ENCODE measurements around the gene ALG14.
"Not testable (repeated sequence)": the region's sequence is repeated elsewhere in the genome, so short reads cannot be mapped to it uniquely, and the experiment has no call there.

Gene ALG14

DNA sequence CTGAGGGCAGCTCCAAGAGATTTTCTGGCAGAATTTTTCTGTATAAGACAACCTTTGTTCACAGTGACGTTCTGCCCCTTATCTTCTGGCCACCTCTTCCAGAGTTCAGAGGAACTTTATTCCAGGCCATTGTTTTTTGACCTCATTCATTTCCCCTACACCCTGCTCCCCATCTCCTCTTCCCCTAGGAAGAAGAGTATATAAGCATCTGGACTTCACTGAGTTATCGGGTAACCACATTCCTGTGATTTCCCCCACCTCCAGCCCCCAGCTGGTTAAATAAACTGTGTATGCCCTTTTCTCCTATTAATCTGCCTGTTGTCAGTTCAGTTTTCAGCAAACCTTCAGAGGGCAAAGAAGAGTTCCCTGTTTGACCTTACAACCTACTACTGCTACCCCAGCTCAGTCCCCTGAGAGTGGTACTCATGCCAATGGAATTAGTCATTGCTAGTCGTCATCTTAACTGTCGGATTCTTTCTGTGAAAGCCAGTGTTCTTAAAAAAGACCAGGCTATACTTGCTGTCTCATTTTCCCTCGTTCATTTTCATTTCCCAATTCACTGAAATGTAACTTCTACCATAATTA, 14.3 kb upstream of the ALG14 start:
- no peak for DNase-seq (ENCODE audit: low read depth)

DNA sequence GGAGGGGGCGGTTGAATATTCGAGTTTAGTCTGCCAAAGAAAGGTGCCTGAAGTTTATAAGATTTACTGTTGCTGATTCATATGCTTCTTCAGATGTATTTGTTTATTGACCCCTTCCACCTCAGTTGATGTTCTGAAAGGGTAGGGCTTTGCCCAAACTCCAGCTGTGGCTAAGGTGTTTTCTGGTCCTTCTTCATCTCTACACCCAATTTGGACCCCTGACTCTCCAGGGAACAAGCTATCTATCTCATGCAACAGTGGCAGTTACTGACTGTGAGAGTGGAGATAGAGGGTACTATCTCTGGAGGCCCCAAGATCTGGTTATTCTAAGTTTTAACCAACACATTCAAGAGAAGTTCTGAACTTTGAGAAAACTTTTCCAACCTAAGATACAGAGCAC, 12.6 kb upstream of the ALG14 start:
- no peak for DNase-seq (ENCODE audit: low read depth)

DNA sequence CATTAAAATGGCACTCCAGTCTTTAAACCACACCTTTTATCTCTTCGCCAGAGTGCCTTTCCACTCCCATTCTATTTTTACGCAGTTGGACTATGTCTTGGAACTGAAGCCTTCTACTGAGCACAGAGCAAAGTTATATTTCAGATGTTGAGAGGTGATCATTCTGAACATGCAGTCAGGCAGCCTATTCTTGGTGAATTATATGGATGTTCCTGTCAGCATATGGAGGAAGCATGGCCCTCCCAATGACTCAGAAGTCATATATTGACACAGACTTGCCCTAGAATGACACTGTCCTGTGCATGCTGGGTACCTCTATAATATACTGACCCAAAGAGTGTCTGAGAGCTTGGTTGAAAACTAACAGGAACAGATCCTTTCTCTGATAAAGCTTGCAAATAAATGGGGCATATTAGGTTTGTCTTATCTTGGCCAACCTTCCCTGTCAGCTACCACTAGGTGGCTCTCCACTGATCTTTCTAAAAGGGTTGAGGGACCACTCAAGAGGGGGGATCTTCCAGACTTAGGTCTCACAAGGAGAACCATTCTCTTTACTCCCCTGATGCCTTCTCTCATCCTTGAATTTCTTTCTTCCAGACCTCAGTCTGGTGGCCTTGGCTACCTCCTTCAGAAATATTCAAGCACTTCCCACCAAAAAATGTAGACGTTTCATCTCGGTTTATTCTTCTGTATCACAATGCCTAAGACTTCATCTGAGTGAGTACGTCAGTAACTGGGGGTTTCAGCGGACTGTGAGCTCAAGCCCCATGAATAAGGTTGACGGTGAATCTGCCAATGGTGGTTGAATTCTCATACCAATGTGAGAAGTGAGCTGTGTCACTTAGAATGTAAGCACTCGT, 11.8 kb upstream of the ALG14 start:
- DNase-seq (ENCODE audit: low read depth): no peak

DNA sequence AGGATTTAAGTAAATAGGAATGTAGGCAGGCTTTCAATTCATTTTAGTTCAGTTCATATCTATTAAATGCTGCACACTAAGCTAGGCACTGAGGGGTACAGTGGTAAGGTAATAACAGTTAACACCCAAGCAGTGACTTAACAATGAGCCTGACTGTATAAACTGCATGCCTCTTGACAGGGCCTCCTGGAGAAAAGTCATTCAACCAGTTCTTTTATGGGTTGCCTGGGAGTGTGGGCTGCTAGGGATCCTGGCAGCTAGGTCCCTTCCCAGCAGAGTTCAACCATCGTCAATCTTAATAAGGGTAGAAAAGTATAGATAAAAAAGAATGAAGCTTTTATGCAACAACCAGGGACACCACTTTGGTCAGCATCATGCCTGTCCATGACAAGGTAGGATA, 8.1 kb upstream of the ALG14 start:
- DNase-seq (ENCODE audit: low read depth): no peak

DNA sequence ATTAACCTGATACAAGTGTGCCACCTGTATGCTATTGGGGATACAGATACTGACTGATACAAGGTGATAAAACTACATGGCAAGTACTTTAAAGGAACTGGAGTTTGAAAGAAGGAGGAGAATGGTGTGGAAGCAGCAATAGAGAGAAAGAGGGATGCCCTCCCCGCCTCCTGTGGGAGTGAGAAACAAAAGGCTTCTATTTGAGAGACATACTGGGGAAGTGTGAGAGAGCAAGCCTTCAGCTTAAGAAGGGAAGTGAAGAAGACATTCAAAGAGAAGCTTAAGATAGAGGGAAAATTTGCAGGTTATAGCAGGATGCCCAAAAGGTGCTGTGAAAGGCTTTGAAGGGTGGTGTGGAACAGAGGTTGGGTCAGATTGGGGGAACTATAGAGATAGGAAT, 7.7 kb upstream of the ALG14 start:
- no peak for DNase-seq (ENCODE audit: low read depth)

DNA sequence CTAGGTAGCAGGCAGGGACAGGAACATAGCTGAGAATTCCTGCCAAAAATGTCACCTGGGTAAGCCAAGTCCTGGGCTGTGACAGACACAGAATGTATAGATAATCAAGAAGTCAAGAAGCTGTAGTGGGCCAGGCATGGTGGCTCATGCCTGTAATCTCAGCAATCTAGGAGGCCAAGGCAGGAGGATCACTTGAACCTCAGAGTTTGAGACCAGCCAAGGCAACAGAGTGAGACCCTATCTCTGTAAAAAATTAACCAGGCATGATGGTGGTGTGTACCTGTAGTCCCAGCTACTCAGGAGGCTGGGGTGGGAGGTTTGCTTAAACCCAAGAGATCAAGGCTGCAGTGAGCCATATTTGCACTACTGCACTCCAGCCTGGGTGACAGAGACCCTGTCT, 3.3 kb upstream of the ALG14 start:
- no peak for DNase-seq (ENCODE audit: low read depth)

DNA sequence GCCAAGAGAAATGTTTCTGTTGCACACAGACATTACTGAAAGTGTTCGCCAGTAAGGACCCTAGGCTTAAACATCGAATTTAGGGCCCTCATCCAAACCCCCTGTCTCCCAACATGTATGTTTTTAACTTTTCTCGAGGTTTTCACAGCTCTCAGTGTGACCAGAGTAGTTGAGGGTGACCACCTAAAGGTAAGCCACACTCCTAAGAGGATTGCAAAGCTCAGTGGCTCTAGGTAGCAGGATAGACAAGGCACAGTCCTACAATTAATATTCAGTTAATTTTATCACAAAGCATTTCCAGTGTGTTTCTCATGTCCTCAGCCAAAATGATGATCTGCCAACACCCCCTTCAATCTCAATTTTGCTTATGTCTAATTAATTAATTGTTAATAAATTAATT, 695 bp upstream of the ALG14 start:
- DNase-seq (ENCODE audit: low read depth): no peak

DNA sequence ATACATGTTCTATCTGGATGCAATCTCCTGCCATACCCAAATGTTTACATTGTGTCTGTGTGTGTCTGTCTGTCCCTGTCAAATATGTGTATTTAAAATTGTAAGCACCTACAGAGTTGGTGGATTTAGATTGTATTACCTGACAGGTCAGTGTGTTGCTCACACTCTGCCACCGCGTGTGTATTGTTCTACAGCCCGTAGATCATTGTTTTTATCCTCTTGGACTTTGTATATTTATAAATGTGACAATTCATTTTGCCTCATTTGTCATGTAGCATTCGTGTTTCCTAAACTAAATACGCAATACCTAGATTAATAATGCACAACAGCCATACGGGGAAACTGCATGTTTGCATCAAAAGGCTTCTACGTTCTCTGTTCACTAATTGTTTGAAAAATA, 634 bp downstream of the ALG14 start:
- DNase-seq (ENCODE audit: low read depth): no peak

DNA sequence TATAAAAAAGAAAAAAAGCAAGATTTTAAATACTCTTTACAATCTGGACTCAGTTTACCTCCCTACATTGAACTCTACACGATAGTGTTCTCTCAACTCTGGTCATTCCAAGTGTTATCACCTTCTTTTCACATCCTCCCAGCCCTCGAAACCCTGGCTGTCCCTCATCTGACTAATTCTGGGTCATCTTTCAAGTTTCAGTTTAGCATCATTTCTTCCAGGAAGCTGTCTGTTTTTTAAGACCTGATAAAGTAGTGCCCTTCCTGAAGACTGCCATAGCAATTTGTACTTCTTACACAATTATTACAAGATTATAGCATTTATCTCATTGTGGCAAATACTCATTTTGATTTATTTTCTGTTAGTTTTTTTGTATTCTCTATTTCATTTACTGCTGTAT, 1.2 kb downstream of the ALG14 start:
- DNase-seq (ENCODE audit: low read depth): no peak

DNA sequence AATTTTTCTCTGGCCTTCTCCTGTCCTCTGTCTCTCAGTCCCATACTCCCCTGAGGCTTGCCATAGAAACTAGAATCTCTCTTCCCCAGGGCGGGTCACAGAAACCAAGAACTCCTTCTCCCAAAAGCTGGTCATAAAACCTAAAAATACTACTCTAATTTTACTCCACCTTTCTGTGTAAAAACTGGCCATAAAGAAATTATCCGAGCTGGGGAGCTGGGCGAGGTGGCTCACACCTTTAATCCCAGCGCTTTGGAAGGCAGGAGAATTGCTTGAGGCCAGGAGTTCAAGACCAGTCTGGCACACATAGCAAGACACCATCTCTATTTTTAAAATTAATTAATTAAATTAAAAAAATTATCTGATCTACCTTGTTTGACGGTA, 3.0 kb downstream of the ALG14 start:
- DNase-seq (ENCODE audit: low read depth): no peak

DNA sequence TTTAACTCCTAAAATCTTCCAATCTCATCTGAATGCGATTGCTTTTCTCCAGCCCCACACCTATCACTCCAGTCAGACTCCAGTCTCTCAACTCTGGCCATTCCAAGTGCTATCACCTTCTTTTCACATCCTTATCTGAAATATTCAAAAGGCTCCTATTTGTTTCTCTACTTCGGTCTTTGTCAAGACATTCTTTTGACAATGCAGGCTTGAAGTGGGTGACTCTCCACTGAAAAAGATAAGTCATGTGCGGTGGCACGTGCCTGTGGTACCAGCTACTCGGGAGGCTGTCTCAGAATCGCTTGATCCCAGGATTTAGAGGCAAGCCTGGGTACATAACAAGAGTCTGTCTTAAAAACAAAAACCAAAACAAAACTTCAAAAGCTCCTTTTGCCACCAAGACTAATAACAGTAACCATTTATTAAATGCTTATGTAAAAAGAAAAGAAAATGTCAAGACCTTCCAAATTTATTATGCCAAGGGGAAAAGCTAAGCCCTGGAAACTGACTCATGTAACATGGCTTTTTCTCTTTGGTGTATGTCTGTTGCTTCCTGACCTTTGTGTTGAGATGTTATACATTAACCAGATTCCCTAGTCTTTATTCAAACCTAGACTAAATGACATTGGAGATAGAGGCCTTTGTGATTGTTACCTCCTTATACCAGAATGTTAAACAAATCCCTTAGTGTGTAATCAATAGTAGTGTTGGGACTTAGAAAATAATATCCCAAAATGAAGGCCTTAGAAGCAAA, 3.6 kb downstream of the ALG14 start:
- no peak for DNase-seq (ENCODE audit: low read depth)

DNA sequence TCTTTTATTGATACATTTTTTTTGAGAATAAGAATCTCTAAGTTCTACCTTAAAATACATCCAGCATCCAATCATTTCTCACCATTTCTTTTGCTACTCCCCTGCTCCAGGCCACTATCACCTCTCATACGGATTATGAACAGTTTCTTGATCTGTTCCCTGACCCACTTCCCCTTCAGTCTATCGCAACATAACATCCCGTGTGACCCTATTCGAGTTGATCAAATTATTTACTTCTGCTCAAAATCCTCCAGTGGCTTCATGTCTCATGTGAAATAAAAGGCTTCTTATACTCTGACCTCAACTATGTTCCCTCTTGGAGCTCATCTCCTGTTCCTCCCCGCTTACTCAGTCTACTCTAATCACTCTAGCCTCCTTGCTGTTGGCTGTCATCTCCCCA, 5.2 kb downstream of the ALG14 start:
- no peak for DNase-seq (ENCODE audit: low read depth)

DNA sequence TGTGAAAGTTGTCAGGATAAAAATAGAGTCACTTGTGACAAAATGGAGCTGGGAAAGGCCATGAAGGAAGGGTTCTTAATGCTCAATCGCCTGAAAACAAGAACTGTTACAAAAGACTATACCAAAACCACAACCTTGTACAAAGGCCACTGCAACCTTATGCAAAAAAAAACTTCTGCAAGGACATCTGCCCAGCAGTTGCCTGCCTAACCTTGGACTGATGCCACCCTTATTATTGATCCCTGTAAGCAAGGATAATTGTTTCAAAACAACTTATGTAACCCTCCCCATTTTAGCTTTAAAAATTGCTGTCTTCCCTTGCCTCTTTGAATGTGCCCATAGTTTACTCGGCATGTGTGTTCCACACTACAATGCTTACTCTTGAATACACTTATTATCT, 5.7 kb downstream of the ALG14 start:
- no peak for DNase-seq (ENCODE audit: low read depth)

DNA sequence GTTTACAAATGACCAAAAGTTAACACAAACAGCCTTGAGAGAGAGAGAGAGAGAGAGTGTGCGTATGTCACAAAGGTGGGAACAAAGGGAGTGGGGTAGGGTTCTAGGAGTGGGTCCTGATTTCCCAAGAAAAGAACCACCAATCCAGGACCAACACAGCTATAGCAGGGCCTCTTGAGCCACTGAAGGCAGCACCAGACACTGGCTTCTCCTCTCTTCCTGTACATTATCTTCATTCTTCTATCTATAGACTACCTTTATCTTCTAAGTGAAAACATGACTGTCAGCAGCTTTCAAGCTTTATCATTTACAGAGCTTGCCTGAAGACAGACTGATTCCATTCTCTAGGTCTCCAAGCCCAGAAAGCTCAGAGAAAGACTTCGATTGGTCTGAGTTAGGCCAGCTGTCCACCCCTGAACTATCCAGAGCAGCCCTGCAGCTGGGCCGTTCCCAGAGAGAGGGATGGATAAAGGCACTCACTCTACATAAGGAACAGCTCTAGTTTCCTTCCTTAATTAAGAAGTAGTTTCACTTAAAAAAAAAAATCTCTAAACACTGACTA, 11.2 kb downstream of the ALG14 start:
- no peak for DNase-seq (ENCODE audit: low read depth)

DNA sequence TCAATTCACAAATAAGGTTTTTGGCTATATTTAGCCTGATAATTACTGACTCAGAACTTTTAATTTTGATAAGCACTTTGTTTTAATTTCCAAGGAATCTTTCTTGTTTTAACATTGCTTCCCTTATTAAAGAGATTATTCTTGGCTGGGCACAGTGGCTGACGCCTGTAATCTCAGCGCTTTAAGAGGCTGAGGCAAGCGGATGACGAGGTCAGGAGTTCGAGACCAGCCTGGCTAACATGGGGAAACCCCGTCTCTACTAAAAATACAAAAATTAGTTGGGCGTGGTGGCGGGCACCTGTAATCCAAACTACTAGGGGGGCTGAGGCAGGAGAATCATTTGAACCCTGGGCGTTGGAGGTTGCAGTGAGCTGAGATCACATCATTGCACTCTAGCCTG, 13.8 kb downstream of the ALG14 start:
- no peak for DNase-seq (ENCODE audit: low read depth)

DNA sequence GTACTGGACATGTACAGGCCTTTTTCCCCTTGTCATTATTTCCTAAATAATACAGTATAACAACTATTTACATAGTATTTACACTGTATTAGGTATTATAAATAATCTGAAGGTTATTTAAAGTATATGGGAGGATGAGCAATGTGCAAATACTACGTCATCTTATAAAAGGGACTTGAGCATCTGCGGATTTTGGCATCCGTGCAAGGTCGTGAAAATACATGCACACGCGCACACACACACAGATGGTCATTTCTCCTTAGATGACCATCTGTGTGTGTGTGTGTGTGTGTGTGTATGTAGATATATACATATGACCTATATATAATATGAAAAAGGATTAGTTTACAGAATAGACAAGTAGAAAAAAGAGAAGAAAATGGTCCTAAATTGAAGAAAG, 15.4 kb downstream of the ALG14 start:
- DNase-seq (ENCODE audit: low read depth): no peak

DNA sequence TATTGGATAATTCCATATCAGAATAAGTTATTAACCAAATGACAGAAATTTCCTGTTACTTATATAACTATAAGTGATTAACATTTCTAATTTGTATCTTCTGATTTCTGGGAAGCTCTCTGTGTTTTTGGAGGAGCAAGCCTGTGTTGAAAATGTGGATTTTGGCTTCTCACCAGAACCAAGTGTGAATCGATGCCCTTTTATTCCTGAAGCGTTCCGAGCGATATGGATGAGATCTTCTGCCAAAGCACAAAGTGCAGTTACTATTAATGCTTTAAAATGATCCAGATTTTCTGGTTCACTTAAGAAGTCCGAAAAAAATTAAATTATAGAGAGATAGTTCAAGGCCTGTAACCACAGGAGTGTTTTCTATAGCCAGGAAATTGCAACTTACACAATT, 22.8 kb downstream of the ALG14 start:
- DNase-seq (ENCODE audit: low read depth): no peak

DNA sequence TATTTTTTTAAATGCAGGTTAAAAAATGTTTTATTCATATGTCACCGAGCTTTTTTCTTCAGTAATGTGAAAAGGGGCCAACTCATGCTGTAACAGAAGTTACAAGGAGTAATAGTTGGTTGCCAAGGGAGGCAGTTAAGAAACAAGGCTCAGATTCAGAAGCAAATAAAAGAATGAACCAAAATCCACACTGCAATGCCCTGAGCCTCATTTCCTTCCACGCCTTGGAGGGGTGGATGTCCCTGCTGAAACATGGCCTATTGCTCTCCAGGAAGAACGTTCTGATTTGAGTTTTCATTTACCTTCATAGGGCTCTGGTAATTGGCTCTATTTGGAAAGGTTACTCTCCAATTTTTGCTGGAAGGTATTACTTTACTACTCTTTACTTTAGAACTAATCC, 24.4 kb downstream of the ALG14 start:
- no peak for DNase-seq (ENCODE audit: low read depth)

DNA sequence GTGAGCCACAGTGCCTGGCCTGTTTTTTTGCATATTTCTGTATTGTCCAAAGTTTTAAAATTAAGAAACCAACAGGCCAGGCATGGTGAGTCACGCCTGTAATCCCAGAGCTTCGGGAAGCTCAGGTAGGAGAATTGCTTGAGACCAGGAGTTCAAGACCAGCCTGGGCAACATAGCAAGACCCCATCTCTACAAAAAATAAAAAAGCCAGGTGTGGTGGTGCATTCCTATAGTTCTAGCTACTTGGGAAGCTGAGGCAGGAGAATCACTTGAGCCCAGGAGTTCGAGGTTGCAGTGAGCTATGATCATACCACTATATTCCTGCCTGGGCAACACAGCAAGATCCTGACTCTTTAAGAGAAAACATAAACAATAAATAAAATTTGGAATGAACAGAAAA, 25.1 kb downstream of the ALG14 start:
- not testable (repeated sequence) for DNase-seq (ENCODE audit: low read depth)

DNA sequence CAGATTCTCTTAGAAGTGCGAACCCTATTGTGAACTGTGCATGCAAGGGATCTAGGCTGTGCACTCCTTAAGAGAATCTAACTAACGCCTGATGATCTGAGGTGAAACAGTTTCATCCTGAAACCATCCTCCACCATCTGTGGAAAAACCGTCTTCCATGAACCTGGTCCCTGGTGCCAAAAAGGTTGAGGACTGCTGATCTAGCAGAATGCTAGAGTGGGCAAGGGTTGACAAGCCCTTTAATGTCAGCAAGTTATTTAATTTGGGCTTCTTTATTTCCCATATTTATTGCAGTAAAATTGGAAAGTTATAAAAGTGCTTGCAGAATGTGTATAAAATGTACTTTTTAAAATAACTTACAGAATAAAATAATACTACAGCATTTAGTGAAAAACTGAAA, 26.4 kb downstream of the ALG14 start:
- no peak for DNase-seq (ENCODE audit: low read depth)

DNA sequence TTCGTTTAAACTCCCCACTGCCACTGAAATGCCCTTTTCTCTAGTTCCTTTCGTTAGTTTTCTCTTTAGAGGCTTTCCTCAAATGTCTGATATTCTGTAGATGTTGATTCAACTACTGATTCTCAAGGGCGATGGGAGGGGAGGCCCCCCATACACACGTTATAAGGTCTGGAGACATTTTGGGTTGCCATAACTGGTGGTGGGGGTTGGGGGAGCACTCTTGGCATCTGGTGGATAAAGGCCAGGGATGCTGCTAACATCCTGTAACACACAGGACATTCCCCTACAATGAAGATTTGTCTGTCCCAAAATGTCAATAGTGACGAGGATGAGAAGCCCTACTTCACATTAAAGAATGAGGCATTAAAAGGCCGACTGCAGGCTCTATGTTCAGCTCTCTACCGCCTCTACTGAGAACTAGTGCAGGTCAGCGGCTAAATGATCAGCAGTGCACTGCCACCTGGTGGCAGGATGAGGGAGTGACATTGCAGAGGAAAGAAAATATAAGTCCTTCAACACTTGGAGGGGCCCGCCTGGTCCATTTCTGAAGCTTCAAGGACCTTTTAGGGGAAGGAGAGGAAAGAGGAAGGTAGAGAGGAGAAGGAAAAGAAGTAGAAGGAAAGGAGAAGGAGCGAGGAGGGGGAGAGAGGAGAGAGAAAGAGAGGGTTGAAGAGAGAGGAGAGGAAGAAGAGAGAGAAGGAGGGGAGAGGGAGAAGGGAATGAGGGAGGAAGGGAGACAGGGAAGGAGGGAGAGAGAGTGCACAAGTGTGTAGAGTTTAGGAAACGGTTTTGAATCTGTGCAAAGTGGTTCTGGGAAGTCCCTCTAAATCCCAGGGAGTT, 29.4 kb downstream of the ALG14 start:
- peak; percentile 71 for DNase-seq (ENCODE audit: low read depth)

DNA sequence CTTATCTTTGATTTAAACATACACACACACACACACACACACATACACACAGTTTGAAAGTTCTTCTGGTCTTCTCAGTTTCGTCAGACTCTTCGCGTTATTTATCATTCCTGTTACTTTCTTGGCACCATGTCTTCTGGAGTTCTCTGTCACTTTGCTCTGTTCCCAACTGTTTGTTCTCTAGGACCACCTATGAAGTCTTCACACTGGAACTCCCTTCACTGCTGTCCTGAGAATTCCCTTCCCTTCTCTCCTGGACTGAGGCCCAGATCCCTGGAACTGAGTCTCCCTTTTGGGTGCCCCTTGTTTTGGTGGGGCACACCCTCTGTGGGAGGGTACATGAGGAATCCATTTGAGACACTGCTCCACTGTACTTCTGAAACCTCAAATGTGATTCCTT, 30.5 kb downstream of the ALG14 start:
- DNase-seq (ENCODE audit: low read depth): no peak

Measured in activated T-cell treated with anti-CD3 and anti-CD28 coated beads for 24 hours (primary cell).